ENCODE data around the gene FGF3.

The FGF3 gene

DNA sequence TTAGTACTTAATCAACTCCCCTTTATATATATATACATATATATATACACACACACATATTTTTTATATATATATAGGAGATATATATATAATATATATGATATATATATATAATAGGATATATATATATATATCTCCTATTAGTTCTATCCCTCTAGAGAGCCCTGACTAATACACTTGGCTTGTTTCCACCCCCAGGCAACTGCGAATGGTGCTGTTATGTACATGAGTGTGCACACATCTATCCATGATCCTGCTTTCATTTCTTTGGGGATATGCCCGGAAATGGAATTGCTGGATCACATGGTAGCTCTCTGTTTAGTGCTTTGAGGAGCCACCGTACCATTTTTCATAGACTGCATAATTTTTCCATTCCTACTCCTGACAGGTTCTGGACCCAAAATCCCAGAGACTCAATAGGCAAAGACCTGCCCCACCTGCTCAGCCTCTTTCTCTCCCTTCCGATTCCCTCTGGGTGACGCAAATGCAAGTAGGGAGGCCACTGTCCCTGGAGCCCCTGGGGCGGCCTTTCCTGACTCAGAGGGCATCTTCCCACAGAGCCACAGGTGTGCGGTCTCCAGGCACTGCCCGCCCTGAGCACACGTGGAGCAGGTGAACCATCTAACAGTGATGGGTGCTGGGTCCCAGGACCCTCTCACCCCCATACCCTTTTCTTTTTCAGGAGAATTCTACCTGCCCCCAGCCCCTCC is 12.0 kb downstream of the FGF3 start:
- Histone ChIP-seq H3K4me2 (no peak overlapping the region), H3K4me3 (no peak overlapping the region), H3K9ac (no peak overlapping the region), H3K9me3 (no peaks in the 10 kb centered on the region), H3K4me1 (no peaks in the 10 kb centered on the region), H3K36me3 (no peaks in the 10 kb centered on the region), H3K27ac (no peak overlapping the region), H3K27me3 (peaks cover 8% of the 10 kb centered on the region; the same call in 1 of the 2 replicates), H4K20me1 (no peaks in the 10 kb centered on the region; the same call in 1 of the 2 replicates)
- no peak for TF ChIP-seq Cebpa-rat (IDR thresholded peaks at IDR 0.05)

GRCh38 chr11:69804769-69805508 is 14.3 kb downstream of the FGF3 start:
- Histone ChIP-seq H3K36me3 (no peaks in the 10 kb centered on the region), H3K27me3 (0 out of 2 replicates have a peak, but pooled peaks cover 3% of the 10 kb centered on the region), H3K9ac (no peak overlapping the region), H3K4me3 (no peak overlapping the region), H3K4me1 (no peaks in the 10 kb centered on the region), H3K4me2 (no peak overlapping the region), H4K20me1 (no peaks in the 10 kb centered on the region; the same call in 1 of the 2 replicates), H3K9me3 (no peaks in the 10 kb centered on the region; the same call in 1 of the 2 replicates), H3K27ac (no peak overlapping the region)
- TF ChIP-seq Cebpa-rat (IDR thresholded peaks at IDR 0.05): no peak

GRCh38 chr11:69803604-69804218 is 15.5 kb downstream of the FGF3 start:
- no peak overlapping the region for H3K27ac ChIP-seq
- no peaks in the 10 kb centered on the region for H3K4me1 ChIP-seq
- no peak overlapping the region for H3K4me2 ChIP-seq
- no peaks in the 10 kb centered on the region for H3K36me3 ChIP-seq
- no peak for TF ChIP-seq Cebpa-rat (IDR thresholded peaks at IDR 0.05)
- no peak overlapping the region for H3K4me3 ChIP-seq
- no peaks in the 10 kb centered on the region for H4K20me1 ChIP-seq
- no peak overlapping the region for H3K9ac ChIP-seq
- H3K9me3 ChIP-seq: no peaks in the 10 kb centered on the region; the same call in 1 of the 2 replicates
- H3K27me3 ChIP-seq: 0 out of 2 replicates have a peak, but pooled peaks cover 3% of the 10 kb centered on the region

DNA sequence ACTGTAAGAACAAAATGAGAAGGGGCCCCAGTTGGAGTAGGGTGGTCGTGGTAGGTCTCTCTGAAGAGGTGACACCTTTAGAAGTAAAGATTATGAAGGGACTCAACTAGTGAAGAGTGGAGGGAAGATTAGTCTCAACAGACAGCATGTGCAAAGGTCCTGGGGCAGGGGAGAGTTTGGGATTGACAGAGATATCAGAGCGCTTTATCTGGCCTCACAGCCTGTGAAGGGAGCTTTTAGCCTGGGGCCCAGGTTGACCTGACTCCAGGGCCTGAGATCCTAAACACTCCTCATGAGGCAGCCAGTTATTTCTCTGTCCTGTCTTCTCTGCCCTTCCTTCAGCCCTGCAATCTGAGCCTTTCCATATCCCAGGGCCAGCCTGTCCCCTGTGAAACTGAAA is 16.2 kb downstream of the FGF3 start:
- no peaks in the 10 kb centered on the region for H4K20me1 ChIP-seq
- no peak overlapping the region for H3K4me2 ChIP-seq
- H3K27me3 ChIP-seq: 0 out of 2 replicates have a peak, but pooled peaks cover 3% of the 10 kb centered on the region
- H3K4me1 ChIP-seq: no peaks in the 10 kb centered on the region
- H3K4me3 ChIP-seq: no peak overlapping the region
- no peak overlapping the region for H3K9ac ChIP-seq
- H3K36me3 ChIP-seq: no peaks in the 10 kb centered on the region
- no peaks in the 10 kb centered on the region; the same call in 1 of the 2 replicates for H3K9me3 ChIP-seq
- no peak for TF ChIP-seq Cebpa-rat (IDR thresholded peaks at IDR 0.05)
- H3K27ac ChIP-seq: no peak overlapping the region

- H3K4me1 ChIP-seq: no peaks in the 10 kb centered on the region
- H3K36me3 ChIP-seq: no peaks in the 10 kb centered on the region
- no peak overlapping the region for H3K4me3 ChIP-seq
- H3K9me3 ChIP-seq: no peaks in the 10 kb centered on the region; the same call in 1 of the 2 replicates
- no peak overlapping the region for H3K9ac ChIP-seq
- no peak for TF ChIP-seq Cebpa-rat (IDR thresholded peaks at IDR 0.05)
- H4K20me1 ChIP-seq: no peaks in the 10 kb centered on the region
- no peak overlapping the region for H3K4me2 ChIP-seq
- H3K27ac ChIP-seq: no peak overlapping the region
- H3K27me3 ChIP-seq: 0 out of 2 replicates have a peak, but pooled peaks cover 3% of the 10 kb centered on the region
Observed at GRCh38 chr11:69802590-69802989, 16.6 kb downstream of the FGF3 start.

DNA sequence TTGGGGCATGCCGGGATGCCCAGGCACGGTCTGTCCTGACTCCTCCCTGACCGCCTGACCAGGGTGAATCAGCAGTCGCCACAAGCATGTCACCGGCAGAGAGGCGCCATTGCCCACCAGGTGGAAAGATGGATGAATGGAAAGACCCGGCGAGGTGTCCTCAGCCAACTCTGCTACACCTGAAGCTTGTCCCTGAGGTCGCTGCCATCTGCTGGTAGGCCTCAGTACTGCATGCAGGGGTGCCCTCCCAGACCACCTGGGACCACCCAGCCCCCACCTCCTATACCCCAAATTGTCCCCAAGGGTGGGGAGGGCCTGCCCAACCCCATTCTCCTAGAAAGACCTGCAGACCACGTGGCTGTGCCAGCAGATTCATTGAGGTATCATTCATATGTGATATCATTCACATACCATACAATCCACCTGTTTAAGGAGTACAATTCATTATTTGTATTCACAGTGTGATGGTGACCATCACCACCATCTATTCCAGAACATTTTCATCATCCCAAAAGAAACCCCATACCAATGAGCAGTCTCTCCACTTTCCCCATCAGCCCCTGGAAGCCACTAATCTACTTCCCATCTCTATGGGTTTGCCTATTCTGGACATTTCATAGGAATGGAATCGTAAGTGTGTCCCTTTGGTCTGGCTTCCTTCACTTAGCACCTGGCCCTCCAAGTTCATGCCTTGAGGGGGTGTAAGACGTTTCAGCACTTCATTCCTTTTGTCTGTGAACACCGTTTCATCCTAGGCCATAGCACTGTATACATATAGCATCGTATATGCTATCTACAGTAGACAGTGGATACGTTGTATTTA is 17.5 kb downstream of the FGF3 start:
- Histone ChIP-seq H3K27me3 (no peaks in the 10 kb centered on the region), H3K27ac (no peak overlapping the region), H3K4me3 (no peak overlapping the region), H3K4me1 (no peaks in the 10 kb centered on the region), H3K36me3 (no peaks in the 10 kb centered on the region), H3K9ac (no peak overlapping the region), H3K9me3 (no peaks in the 10 kb centered on the region; the same call in 1 of the 2 replicates), H4K20me1 (no peaks in the 10 kb centered on the region), H3K4me2 (no peak overlapping the region)
- TF ChIP-seq Cebpa-rat (IDR thresholded peaks at IDR 0.05): no peak

DNA sequence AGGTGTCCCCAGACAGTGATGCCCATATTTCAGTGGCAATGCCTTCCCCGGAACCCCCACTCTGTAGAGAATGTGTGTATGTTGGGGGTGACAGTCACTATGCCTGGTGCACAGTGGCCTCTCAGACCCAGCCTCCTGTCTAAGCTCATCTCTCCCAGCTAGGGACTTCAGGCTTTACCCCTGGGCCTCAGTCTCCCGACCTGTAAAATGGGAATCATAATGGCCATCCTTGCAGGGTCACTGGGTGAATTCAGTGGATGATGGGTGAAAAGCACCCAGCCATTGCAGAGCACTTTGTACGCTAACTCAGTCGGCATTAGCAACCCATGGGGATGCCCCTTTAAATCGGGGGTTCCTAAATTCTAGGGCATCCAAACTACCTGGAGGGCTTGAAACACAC is 18.9 kb downstream of the FGF3 start:
- Histone ChIP-seq H3K27ac (no peak overlapping the region), H3K4me1 (no peaks in the 10 kb centered on the region), H3K4me2 (no peak overlapping the region), H3K9ac (no peak overlapping the region), H3K9me3 (no peaks in the 10 kb centered on the region; the same call in 1 of the 2 replicates), H4K20me1 (no peaks in the 10 kb centered on the region), H3K36me3 (no peaks in the 10 kb centered on the region), H3K27me3 (no peaks in the 10 kb centered on the region), H3K4me3 (no peak overlapping the region)
- no peak for TF ChIP-seq Cebpa-rat (IDR thresholded peaks at IDR 0.05)

DNA sequence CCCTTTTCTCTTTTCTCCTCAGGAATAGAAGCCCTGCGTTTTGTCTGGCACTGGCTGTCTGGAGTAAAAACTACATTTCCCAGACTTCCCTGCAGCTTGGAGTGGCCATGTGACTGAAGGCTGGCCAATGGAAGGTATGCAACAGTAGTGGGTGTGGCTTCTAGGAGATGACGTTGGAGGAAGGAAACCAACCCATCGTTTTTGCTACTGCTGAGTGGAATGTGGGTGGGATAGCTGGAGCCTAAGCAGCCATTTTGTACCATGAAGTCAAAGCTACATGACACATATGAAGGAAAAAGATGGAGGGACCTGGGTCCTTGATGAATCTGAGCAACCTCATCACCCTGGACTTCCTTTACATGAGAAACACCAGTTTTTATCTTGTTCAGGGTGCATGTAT is 19.6 kb downstream of the FGF3 start:
- no peak overlapping the region for H3K4me2 ChIP-seq
- TF ChIP-seq Cebpa-rat (IDR thresholded peaks at IDR 0.05): no peak
- H4K20me1 ChIP-seq: no peaks in the 10 kb centered on the region
- no peak overlapping the region for H3K4me3 ChIP-seq
- H3K9ac ChIP-seq: no peak overlapping the region
- no peaks in the 10 kb centered on the region for H3K27me3 ChIP-seq
- no peak overlapping the region for H3K27ac ChIP-seq
- H3K9me3 ChIP-seq: no peaks in the 10 kb centered on the region; the same call in 1 of the 2 replicates
- no peaks in the 10 kb centered on the region for H3K36me3 ChIP-seq
- no peaks in the 10 kb centered on the region for H3K4me1 ChIP-seq

DNA sequence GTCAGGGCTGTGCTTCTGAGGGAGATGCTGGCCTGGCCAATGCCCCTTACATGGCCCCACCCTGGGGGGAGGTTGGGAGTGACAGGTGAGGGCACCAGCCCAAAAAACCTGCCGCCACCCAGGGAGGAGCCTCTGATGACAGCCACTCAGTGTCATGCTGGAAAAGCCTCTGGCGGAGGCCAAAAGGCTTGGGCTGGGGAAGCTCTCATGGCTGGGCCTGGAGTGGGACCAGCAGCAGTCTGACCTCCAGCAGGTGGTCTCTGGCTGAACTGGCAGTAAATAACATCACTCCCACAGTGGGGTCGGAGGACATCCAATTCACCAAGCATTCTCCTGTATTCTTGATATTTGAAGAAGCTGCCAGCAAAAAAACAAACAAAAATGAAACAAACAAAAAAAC is 20.1 kb downstream of the FGF3 start:
- H3K4me2 ChIP-seq: no peak overlapping the region
- H3K27ac ChIP-seq: no peak overlapping the region
- no peaks in the 10 kb centered on the region; the same call in 1 of the 2 replicates for H3K9me3 ChIP-seq
- no peak overlapping the region for H3K4me3 ChIP-seq
- no peaks in the 10 kb centered on the region for H3K4me1 ChIP-seq
- no peak overlapping the region for H3K9ac ChIP-seq
- H3K27me3 ChIP-seq: no peaks in the 10 kb centered on the region
- no peak for TF ChIP-seq Cebpa-rat (IDR thresholded peaks at IDR 0.05)
- H3K36me3 ChIP-seq: no peaks in the 10 kb centered on the region
- H4K20me1 ChIP-seq: no peaks in the 10 kb centered on the region

Measured in BLaER1 (cell line).